K562 (cell line): Measurements from ENCODE around the gene OARD1. TPM values are rescaled to one million over a fixed set of nuclear protein-coding genes. Genes with fewer than 3 reads are reported as not detected.

Experiments
- C11orf30 ChIP-seq: fragments of 450-650 bp; IDR thresholded peaks from 2 replicates; pipeline ENCODE4 v1.6.1; 2016; ENCODE audit warnings: low read depth, mild to moderate bottlenecking
- E2F5 ChIP-seq: sonication (generic); formaldehyde crosslinking; IDR thresholded peaks from 2 replicates; pipeline ENCODE4 v1.8.0; 2022; ENCODE audit warnings: mild to moderate bottlenecking, missing genetic modification reagents
- HDAC2 ChIP-seq: fragments of 450-650 bp; IDR thresholded peaks from 2 replicates; pipeline ENCODE4 v1.6.1; 2016; ENCODE audit warnings: mild to moderate bottlenecking
- HMGN3 ChIP-seq: IDR thresholded peaks from 2 replicates; pipeline ENCODE4 v1.6.1; 2011; ENCODE audit warnings: borderline replicate concordance, low read depth, mild to moderate bottlenecking, mixed read lengths, low read length; ENCODE audit not compliant: insufficient read length; ENCODE audit errors: extremely low read depth
- KAT8 ChIP-seq: fragments of 450-650 bp; IDR thresholded peaks from 2 replicates; pipeline ENCODE4 v1.6.1; 2016; ENCODE audit warnings: low read depth, mild to moderate bottlenecking
- KLF6 ChIP-seq: fragments of 250-450 bp; sonication (Bioruptor Pico); IDR thresholded peaks from 2 replicates; pipeline ENCODE4 v1.4.0; 2020; ENCODE audit warnings: mild to moderate bottlenecking, moderate library complexity, borderline replicate concordance
- MTA1 ChIP-seq: fragments of 450-650 bp; IDR thresholded peaks from 2 replicates; pipeline ENCODE4 v1.6.1; 2017; ENCODE audit warnings: borderline replicate concordance
- NCOA1 ChIP-seq: fragments of 450-650 bp; IDR thresholded peaks from 2 replicates; pipeline ENCODE4 v1.6.1; 2016; ENCODE audit warnings: low read depth
- RAD21 ChIP-seq, 2 experiments: fragments of 250-450 bp in 1 of 2; fragments of 450-650 bp in 1 of 2; sonication (Bioruptor Pico) in 1 of 2; formaldehyde crosslinking in 1 of 2; IDR thresholded peaks in 1 of 2; conservative IDR thresholded peaks in 1 of 2; 2 replicates each; pipeline versions ENCODE4 v1.4.0 to v1.8.0; 2020 to 2022; ENCODE audit warnings: mild to moderate bottlenecking in 2 of 2, moderate library complexity in 1 of 2
- RNF2 ChIP-seq: sonication (generic); IDR thresholded peaks from 2 replicates; pipeline ENCODE4 v1.6.1; 2016
- SIN3A ChIP-seq, 2 experiments: fragments of 150-350 bp in 1 of 2; IDR thresholded peaks; 2 replicates each; pipeline ENCODE4 v1.6.1; 2011 to 2016; ENCODE audit warnings: borderline replicate concordance in 2 of 2, low read depth in 2 of 2, low read length in 2 of 2, mild to moderate bottlenecking in 2 of 2, moderate library complexity in 2 of 2; ENCODE audit not compliant: control insufficient read depth in 1 of 2
- TCFL5 ChIP-seq: fragments of 250-450 bp; sonication (Bioruptor Pico); conservative IDR thresholded peaks from 2 replicates; pipeline ENCODE4 v1.6.1; 2021; ENCODE audit warnings: mild to moderate bottlenecking, moderate library complexity, matching md5 sums
- TEAD1 ChIP-seq, 2 experiments: fragments of 450-650 bp in 1 of 2; sonication (generic) in 1 of 2; formaldehyde crosslinking; IDR thresholded peaks; 2 replicates each; pipeline versions ENCODE4 v1.4.0 to v1.8.0; 2020 to 2022; ENCODE audit warnings: mild to moderate bottlenecking in 2 of 2, missing genetic modification reagents in 1 of 2
- TRIM24 ChIP-seq, 2 experiments: fragments of 450-650 bp; IDR thresholded peaks; 2 replicates each; pipeline ENCODE4 v1.6.1; 2016
- ZBTB1 ChIP-seq: sonication (generic); formaldehyde crosslinking; IDR thresholded peaks from 2 replicates; pipeline ENCODE4 v1.8.1; 2023; ENCODE audit warnings: missing genetic modification reagents, low read depth, mild to moderate bottlenecking, borderline replicate concordance
- ZNF212 ChIP-seq: fragments of 450-650 bp; formaldehyde crosslinking; IDR thresholded peaks from 2 replicates; pipeline ENCODE4 v1.4.0; 2020; ENCODE audit warnings: mild to moderate bottlenecking
- ZNF23 ChIP-seq: fragments of 250-450 bp; sonication (Bioruptor Pico); IDR thresholded peaks from 2 replicates; pipeline ENCODE4 v1.4.0; 2020; ENCODE audit warnings: mild to moderate bottlenecking
- ZNF445 ChIP-seq: fragments of 250-450 bp; sonication (Bioruptor Pico); IDR thresholded peaks from 2 replicates; pipeline ENCODE4 v1.4.0; 2020; ENCODE audit warnings: low read depth, mild to moderate bottlenecking, moderate library complexity
- ZNF655 ChIP-seq: fragments of 250-450 bp; sonication (Bioruptor Pico); IDR thresholded peaks from 2 replicates; pipeline ENCODE4 v1.5.0; 2021
- polyA plus RNA-seq, 8 experiments: library from polyadenylated mRNA; depleted of rRNA in 4 of 8; stranded (reverse) in 5 of 8; unstranded in 3 of 8; fragments of >200 nt; fragmentation: Nextera tagmentation in 2 of 8; fragmentation: Illumina TruSeq in 1 of 8; extraction: Ambion mirVana in 2 of 8; extraction: Trizol in 1 of 8; gene quantifications; 2 replicates each; pipeline versions ENCODE4 v1.2.1 to v1.2.3, GENCODE V29; 2011 to 2014; ENCODE audit warnings: inconsistent platforms in 1 of 8, missing spikeins in 1 of 8
- total RNA-seq, 7 experiments: library from RNA; depleted of rRNA in 6 of 7; stranded (reverse); fragments of >200 nt in 6 of 7; fragmentation: Illumina TruSeq in 2 of 7; extraction: Trizol in 2 of 7; gene quantifications; 2 replicates each; pipeline versions ENCODE4 v1.2.1 to v1.2.3, GENCODE V29; 2011 to 2021; ENCODE audit warnings: low replicate concordance in 1 of 7
- TF ChIP-seq, protein P1 (sequence below): fragments of 450-650 bp; formaldehyde crosslinking; IDR thresholded peaks from 2 replicates; pipeline ENCODE4 v1.4.0; 2022; ENCODE audit warnings: missing genetic modification characterization
- TF ChIP-seq, protein P2 (sequence below): fragments of 450-650 bp; IDR thresholded peaks from 2 replicates; pipeline ENCODE4 v1.6.1; 2016; ENCODE audit warnings: low read depth, mild to moderate bottlenecking, moderate library complexity
- TF ChIP-seq, protein P3 (sequence below): fragments of 450-650 bp; formaldehyde crosslinking; IDR thresholded peaks from 2 replicates; pipeline ENCODE4 v1.4.0; 2020; ENCODE audit warnings: mild to moderate bottlenecking, mixed read lengths

Gene OARD1
- total and polyA plus RNA-seq, 9 of the 15 experiments (the other 6 are each of a cell fraction or from before 2014, with no cell fraction given) = 43.4 to 88.3 (median 61.1) TPM

DNA sequence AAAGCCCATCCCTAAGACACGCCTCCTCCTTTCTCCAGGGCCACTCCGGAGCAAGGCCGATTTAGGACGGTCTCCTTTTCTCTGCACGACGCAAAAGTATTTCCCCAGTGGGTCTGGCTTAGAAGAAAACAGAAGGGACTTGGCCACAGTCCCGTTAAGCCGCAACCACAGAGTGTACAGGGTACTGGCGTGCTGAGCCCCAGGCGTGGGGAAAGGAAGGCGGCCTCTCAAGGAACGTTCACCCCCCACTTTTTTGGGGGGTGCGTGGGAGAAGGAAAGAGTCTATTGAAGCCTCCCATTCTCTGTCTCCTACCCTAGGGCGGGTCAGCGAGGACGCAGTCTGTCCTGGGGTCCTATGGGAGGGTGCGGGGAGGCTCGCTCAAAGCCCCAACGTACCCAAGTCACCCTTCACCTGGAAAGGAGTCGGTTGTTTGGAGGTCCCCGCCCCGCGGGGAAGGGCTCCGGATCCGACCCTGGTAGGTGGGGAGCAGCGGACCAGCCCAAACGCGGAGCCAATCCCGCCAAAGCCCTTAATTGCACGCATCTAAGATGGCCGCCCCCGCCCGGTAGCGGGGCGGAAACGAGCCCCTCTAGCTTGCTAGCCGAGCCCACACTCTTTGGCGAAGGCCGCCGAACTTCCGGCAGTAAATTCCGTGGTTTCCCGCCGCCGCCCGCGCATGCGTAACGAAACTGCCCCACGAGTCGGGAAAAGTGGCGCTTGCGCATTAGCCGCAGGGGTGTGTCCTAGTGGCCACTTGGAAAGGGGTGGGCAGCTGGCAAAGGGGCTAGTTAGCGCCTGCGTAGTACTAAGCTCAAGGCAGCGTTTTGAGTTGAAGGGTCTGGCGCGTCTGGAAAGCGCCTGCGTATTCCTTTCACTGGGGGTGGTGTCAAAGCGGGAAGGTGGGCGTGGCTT lies at the start of gene OARD1 (continued):
- TF ChIP-seq ZBTB1 (CRISPR knock-in tag) = no peak
- peak; percentile 75 for TF ChIP-seq HDAC2
- TF ChIP-seq, protein P1, sequence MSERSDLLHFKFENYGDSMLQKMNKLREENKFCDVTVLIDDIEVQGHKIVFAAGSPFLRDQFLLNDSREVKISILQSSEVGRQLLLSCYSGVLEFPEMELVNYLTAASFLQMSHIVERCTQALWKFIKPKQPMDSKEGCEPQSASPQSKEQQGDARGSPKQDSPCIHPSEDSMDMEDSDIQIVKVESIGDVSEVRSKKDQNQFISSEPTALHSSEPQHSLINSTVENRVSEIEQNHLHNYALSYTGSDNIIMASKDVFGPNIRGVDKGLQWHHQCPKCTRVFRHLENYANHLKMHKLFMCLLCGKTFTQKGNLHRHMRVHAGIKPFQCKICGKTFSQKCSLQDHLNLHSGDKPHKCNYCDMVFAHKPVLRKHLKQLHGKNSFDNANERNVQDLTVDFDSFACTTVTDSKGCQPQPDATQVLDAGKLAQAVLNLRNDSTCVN (CRISPR knock-in tag) = no peak
- TF ChIP-seq RNF2 = 0 out of 2 replicates have a peak, but pooled peaks have one; percentile 37
- no peak for TF ChIP-seq E2F5 (CRISPR knock-in tag)
- TF ChIP-seq ZNF445 (CRISPR knock-in tag) = no peak
- TF ChIP-seq MTA1 = 0 out of 2 replicates have a peak, but pooled peaks have one; percentile 53
- 0 out of 2 replicates have a peak, but pooled peaks have one; percentile 15 for TF ChIP-seq NCOA1
- no peak for TF ChIP-seq ZNF23 (CRISPR knock-in tag)
- no peak for TF ChIP-seq KAT8
- 0 out of 4 replicates have a peak, but pooled peaks of 1 of the 2 experiments have one; percentile 30 for TF ChIP-seq TRIM24 (IDR thresholded peaks at IDR 0.05)
- no peak for TF ChIP-seq ZNF655 (CRISPR knock-in tag)
- peak; percentile 72 for TF ChIP-seq HMGN3
- TF ChIP-seq, protein P2, sequence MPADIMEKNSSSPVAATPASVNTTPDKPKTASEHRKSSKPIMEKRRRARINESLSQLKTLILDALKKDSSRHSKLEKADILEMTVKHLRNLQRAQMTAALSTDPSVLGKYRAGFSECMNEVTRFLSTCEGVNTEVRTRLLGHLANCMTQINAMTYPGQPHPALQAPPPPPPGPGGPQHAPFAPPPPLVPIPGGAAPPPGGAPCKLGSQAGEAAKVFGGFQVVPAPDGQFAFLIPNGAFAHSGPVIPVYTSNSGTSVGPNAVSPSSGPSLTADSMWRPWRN = peak; percentile 45; the same call in 1 of the 2 replicates
- no peak for TF ChIP-seq TCFL5 (CRISPR knock-in tag)
- no peak for TF ChIP-seq KLF6 (CRISPR knock-in tag)
- peak; percentile 66 to 88; a peak in 2 of 4 replicates for TF ChIP-seq SIN3A (IDR thresholded peaks at IDR 0.05; ENCODE audit: borderline replicate concordance in 2 of 2, control insufficient read depth in 1 of 2, low read depth in 2 of 2, low read length in 2 of 2)
- TF ChIP-seq, protein P3, sequence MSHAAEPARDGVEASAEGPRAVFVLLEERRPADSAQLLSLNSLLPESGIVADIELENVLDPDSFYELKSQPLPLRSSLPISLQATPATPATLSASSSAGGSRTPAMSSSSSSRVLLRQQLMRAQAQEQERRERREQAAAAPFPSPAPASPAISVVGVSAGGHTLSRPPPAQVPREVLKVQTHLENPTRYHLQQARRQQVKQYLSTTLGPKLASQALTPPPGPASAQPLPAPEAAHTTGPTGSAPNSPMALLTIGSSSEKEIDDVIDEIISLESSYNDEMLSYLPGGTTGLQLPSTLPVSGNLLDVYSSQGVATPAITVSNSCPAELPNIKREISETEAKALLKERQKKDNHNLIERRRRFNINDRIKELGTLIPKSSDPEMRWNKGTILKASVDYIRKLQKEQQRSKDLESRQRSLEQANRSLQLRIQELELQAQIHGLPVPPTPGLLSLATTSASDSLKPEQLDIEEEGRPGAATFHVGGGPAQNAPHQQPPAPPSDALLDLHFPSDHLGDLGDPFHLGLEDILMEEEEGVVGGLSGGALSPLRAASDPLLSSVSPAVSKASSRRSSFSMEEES (CRISPR knock-in tag) = no peak
- TF ChIP-seq ZNF212 (CRISPR knock-in tag) = no peak
- TF ChIP-seq C11orf30 = 0 out of 2 replicates have a peak, but pooled peaks have one; percentile 42
- TF ChIP-seq TEAD1 (CRISPR knock-in tag; IDR thresholded peaks at IDR 0.05) = peak in 1 of 2 experiments; percentile 96; a peak in 2 of 4 replicates
- no peak for TF ChIP-seq RAD21 (CRISPR knock-in tag; conservative IDR thresholded peaks at IDR 0.05 in 1 of 2, IDR thresholded peaks at IDR 0.05 in 1 of 2)
